ENCODE measurements around the gene C4BPB. TPM values are rescaled to one million over a fixed set of nuclear protein-coding genes. Genes with fewer than 3 reads are reported as not detected.

C4BPB gene
- total and polyA plus RNA-seq, 2 of the 8 experiments (the other 6 are each of a cell fraction or from before 2014, with no cell fraction given): not detected

GRCh38 chr1:207073906-207074820, 14.5 kb upstream of the C4BPB start:
- ChIA-PET POLR2A (ENCODE audit: partially characterized antibody) (no interaction called here), CTCF (ENCODE audit: partially characterized antibody) (interaction anchor here (0.7 to 2.9 kb wide), 10 partner anchors 10 to 426 kb away, joined by 3 to 21 read pairs (median 4); no protein-coding TSS in a partner anchor)
- Histone ChIP-seq H3K4ac (replicated peaks; ENCODE audit: insufficient read length, low read depth, low read length) (no peak overlapping the region), H3K4me2 (ENCODE audit: insufficient read depth in 1 of 2, low read depth in 2 of 2, low read length in 2 of 2) (no peak overlapping the region), H2BK12ac (ENCODE audit: low read depth, low read length) (no peak overlapping the region), H3K23me2 (ENCODE audit: low read depth, low read length) (no peaks in the 10 kb centered on the region), H2AFZ (ENCODE audit: low read length) (no peak overlapping the region), H3K18ac (ENCODE audit: extremely low read depth, low read length) (no peak overlapping the region), H3K4me1 (replicated peaks in 1 of 4; ENCODE audit: control insufficient read depth in 3 of 4, insufficient read depth in 4 of 4, low read length in 3 of 4) (no peaks in the 10 kb centered on the region), H2BK120ac (replicated peaks; ENCODE audit: low read depth, low read length) (no peak overlapping the region), H2AK5ac (ENCODE audit: low read depth, low read length) (no peak overlapping the region), H2BK15ac (ENCODE audit: low read length) (no peak overlapping the region), H2BK20ac (ENCODE audit: low read length) (no peak overlapping the region), H3K9me3 (ENCODE audit: insufficient read depth in 2 of 2, low read depth in 1 of 2, low read length in 1 of 2) (no peaks in the 10 kb centered on the region), H3K27me3 (replicated peaks in 1 of 4; ENCODE audit: control insufficient read depth in 3 of 4, extremely low read depth in 1 of 4, insufficient read depth in 3 of 4, low read length in 3 of 4) (no peaks in the 10 kb centered on the region), H3K27ac (ENCODE audit: low read depth, low read length) (no peak overlapping the region), H2BK5ac (ENCODE audit: low read depth, low read length) (no peak overlapping the region), H4K5ac (ENCODE audit: insufficient read length, low read depth, low read length) (no peak overlapping the region), H3K79me2 (ENCODE audit: control insufficient read depth in 1 of 2, insufficient read depth in 2 of 2, low read length in 2 of 2) (no peaks in the 10 kb centered on the region), H3K4me3 (ENCODE audit: extremely low read depth in 1 of 4, insufficient read depth in 2 of 4, low read depth in 3 of 4, low read length in 4 of 4) (no peak overlapping the region), H3K79me1 (ENCODE audit: low read depth, low read length) (0 out of 2 replicates have a peak, but pooled peaks cover 2% of the 10 kb centered on the region), H4K8ac (ENCODE audit: extremely low read depth, insufficient read depth, low read length) (no peak overlapping the region), H3K36me3 (ENCODE audit: control insufficient read depth in 2 of 4, insufficient read depth in 4 of 4, low read length in 3 of 4) (peaks cover 0 to 20% (median 10%) of the 10 kb centered on the region in 4 experiments; a peak in 7 of 8 replicates), H4K20me1 (replicated peaks in 1 of 2; ENCODE audit: control insufficient read depth in 1 of 2, insufficient read depth in 2 of 2, low read length in 2 of 2) (peaks cover 0 to 1% of the 10 kb centered on the region in 2 experiments), H4K91ac (replicated peaks; ENCODE audit: insufficient read length, low read length) (no peak overlapping the region), H3K14ac (ENCODE audit: insufficient read length) (no peak overlapping the region), H3K23ac (ENCODE audit: insufficient read length) (no peak overlapping the region), H3K9ac (replicated peaks in 1 of 4; ENCODE audit: extremely low read depth in 1 of 4, low read depth in 3 of 4, low read length in 3 of 4) (no peak overlapping the region), H3K56ac (replicated peaks; ENCODE audit: insufficient read length, low read depth, low read length) (no peak overlapping the region)
- DNase-seq (ENCODE audit: low read depth in 1 of 2, low spot score in 2 of 2) (no peak), FAIRE-seq (no peak)
- WGBS, 2 experiments (ENCODE audit: extremely low coverage in 1 of 2, insufficient coverage in 1 of 2, insufficient read length in 1 of 2, insufficient replicate concordance in 2 of 2, low coverage in 1 of 2, low lambda C conversion rate in 2 of 2, missing lambda C conversion rate in 1 of 2): 81% methylated on average over 4 of the region's 4 CpGs; no CpG with 5 or more reads in 1 of the 2 experiments
- no peak for TF ChIP-seq CREB1 (IDR thresholded peaks at IDR 0.05)
- TF ChIP-seq SIRT6 (IDR thresholded peaks at IDR 0.05; ENCODE audit: low read length): no peak
- no peak for TF ChIP-seq SRF (IDR thresholded peaks at IDR 0.05; ENCODE audit: low read depth, low read length)
- TF ChIP-seq CEBPB (IDR thresholded peaks at IDR 0.05; ENCODE audit: low read depth, low read length): no peak
- no peak for TF ChIP-seq CBX8 (IDR thresholded peaks at IDR 0.05; ENCODE audit: borderline replicate concordance, low read depth, low read length)
- no peak for TF ChIP-seq HDAC6 (IDR thresholded peaks at IDR 0.05; ENCODE audit: low read depth, low read length)
- no peak for TF ChIP-seq RXRA (IDR thresholded peaks at IDR 0.05; ENCODE audit: insufficient read depth, low read depth, low read length)
- TF ChIP-seq RNF2 (IDR thresholded peaks at IDR 0.05; ENCODE audit: borderline replicate concordance, low read depth, low read length, missing control alignments, poor library complexity, severe bottlenecking): no peak
- TF ChIP-seq TEAD4 (IDR thresholded peaks at IDR 0.05; ENCODE audit: low read depth, low read length): no peak
- no peak for TF ChIP-seq CHD1 (IDR thresholded peaks at IDR 0.05; ENCODE audit: low read depth, low read length)
- no peak for TF ChIP-seq TCF12 (IDR thresholded peaks at IDR 0.05; ENCODE audit: low read depth, low read length)
- no peak for TF ChIP-seq ZNF274 (IDR thresholded peaks at IDR 0.05; ENCODE audit: borderline replicate concordance, extremely low read depth, low read length)

All from H1 (cell line).